ENCODE measurements around the gene URI1.

- TF ChIP-seq, protein P1, sequence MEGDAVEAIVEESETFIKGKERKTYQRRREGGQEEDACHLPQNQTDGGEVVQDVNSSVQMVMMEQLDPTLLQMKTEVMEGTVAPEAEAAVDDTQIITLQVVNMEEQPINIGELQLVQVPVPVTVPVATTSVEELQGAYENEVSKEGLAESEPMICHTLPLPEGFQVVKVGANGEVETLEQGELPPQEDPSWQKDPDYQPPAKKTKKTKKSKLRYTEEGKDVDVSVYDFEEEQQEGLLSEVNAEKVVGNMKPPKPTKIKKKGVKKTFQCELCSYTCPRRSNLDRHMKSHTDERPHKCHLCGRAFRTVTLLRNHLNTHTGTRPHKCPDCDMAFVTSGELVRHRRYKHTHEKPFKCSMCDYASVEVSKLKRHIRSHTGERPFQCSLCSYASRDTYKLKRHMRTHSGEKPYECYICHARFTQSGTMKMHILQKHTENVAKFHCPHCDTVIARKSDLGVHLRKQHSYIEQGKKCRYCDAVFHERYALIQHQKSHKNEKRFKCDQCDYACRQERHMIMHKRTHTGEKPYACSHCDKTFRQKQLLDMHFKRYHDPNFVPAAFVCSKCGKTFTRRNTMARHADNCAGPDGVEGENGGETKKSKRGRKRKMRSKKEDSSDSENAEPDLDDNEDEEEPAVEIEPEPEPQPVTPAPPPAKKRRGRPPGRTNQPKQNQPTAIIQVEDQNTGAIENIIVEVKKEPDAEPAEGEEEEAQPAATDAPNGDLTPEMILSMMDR (IDR thresholded peaks at IDR 0.05) = no peak
- no peak for TF ChIP-seq ZFX (IDR thresholded peaks at IDR 0.05; ENCODE audit: borderline replicate concordance)
Observed at GRCh38 chr19:29964171-29964570, 22.1 kb downstream of the URI1 start.
